IPS-11a (cell line): ENCODE measurements around the gene EFR3B.

ENCODE experiments used
- H3K4me3 ChIP-seq: one replicate; pipeline ENCODE4 v1.5.1; 2013; ENCODE audit warnings: low read depth, low read length, control low read depth

Gene EFR3B

DNA sequence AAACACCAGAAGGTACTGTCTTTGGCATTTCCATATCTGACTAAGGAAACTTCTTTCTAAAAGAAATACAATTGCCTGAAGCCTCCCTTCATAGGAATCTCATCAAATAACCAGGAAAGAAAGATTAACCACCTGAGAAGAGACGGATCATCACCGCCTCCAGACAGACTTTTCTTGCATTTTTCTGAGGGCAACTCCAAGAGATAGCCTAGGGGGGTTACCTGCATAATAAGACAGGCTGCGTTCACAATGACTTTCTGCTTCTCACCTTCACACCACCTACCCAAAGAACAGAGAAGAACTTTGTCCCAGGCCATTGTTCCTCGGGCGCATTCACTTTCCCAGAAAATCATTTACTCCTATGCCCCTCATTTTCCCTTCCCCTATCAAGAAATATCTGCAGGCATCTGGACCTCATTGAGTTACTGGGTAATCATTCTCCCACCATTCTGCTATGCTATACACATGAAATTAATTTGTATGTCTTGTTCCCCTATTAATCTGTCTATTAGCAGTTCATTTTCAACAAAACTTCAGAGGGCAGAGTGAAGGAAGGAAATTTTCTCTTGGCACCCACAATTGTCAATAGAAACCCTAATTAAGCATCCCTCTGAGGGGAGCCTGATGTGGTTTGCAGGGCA is 134.8 kb downstream of the EFR3B start:
- no peak overlapping the region for H3K4me3 ChIP-seq

DNA sequence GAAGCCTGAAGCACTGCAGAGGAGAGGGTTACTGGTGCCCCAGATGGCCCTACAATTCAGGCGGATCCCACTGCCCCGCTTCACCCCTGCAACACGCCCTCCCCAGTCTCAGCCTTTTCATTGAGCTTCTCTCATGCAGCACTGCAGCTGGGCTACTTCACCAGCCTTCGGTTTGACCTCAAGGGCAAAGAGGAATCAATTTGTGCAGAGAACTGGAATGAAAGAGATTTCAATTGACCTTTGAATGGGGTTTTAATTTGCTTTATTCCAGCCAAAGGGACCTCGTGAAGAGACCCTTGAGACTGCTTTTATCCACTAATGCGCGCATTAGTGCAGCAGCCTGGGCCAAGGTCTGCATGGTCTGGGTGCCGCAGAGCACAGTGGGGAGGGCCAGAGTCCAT is 135.3 kb downstream of the EFR3B start:
- H3K4me3 ChIP-seq, result no peak overlapping the region

DNA sequence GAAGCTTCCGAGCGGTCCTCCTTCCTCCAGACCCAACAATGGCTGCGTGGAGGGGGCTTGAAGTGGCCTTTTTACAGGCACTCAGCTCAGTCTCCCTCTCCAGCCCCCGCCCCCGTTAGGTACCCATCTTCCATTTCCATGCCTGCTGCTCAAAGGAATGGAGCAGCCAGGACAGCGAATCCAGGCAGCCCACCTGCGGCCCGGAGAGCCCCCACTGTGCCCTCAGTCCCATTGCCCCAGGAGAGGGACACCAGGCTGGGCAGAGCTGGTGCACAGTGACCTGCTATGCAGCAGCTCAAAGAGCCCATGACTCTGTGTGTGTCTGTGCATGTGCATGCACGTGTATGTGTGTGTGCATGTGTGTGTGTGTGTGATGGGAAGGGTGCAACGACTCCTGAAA is 137.1 kb downstream of the EFR3B start:
- H3K4me3 ChIP-seq, result no peak overlapping the region

DNA sequence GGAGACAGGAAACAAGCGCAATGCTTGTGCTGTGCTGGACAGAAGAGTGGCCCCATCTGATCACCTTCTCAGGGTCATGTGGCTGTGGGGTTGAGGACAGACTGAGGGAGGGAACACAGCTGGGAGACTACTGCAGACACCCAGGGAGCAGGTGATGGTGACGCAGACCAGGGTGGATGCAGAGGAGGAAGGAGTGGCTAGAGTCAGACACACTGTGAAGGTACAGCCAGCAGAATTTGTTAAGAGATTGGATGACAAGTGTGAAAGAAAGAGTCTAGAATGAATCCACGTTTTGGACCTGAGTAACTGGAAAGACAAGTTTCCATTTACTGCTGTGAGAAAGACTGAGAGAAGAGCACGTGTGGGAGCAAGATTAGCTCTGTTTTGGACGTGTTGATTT is 142.4 kb downstream of the EFR3B start:
- H3K4me3 ChIP-seq, result no peak overlapping the region

DNA sequence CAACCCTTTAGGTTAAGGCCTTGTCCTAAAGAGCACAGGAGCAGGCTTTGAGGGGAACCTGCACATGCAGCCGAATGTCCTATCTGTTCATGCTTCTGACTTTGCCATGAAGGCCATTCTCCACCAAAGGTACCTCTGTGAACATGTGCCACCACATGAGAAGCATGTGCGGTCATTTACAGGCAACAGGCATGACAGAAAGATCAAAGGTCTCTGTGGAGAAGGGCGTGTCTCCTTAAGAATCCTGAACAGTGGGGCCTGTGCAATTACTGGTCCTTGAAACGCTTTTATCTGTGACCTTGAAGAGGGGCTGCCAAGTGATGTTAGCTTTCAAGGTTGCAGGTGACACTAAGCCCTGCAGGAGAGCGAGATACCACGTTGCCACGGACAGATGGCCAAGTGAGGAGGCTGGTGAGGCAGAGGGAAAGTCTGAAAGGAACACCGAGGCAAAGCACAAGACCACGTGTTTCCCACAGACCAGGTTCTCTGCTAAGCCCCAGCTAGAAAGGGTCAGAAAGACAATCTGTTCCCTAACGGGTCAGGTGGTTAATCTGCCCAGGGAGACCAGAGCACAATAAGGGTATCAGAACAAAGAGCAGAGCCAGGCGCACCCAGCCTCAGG is 146.0 kb downstream of the EFR3B start:
- no peak overlapping the region for H3K4me3 ChIP-seq

DNA sequence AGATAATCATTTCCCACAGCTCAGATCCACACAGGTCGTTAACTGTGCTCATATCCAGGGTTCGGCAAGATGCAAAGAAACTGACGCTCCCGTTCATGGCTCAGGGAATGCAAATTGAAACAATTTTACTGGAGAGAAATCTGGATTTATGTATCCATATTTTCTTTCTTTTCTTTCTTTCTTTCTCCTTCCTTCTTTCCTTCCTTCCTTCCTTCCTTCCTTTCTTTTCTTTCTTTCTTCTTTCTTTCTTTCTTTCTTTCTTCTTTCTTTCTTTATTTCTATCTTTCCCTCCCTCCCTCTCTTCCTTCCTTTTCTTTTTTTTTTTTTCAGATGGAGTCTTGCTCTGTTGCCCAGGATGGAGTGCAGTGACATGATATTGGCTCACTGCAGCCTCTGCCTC is 146.5 kb downstream of the EFR3B start:
- H3K4me3 ChIP-seq, result no peak overlapping the region

DNA sequence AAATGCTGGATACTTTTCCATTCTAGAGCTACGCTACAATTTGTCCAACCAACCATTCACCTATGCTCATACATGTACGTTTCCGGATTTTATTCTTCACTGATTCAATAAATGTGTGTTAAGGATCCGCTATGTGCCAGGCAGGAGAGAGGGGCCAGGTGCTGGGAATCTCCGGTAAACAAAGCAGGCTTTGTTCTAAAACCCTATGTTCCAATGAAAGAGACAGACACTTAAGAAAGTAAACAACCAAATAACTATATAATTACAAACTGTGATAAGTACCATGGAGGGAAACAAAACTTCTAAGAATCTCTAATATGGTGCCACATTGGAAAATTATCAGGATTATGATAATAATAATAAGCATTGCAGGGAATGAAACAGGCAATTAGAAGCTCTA is 148.7 kb downstream of the EFR3B start:
- no peak overlapping the region for H3K4me3 ChIP-seq

DNA sequence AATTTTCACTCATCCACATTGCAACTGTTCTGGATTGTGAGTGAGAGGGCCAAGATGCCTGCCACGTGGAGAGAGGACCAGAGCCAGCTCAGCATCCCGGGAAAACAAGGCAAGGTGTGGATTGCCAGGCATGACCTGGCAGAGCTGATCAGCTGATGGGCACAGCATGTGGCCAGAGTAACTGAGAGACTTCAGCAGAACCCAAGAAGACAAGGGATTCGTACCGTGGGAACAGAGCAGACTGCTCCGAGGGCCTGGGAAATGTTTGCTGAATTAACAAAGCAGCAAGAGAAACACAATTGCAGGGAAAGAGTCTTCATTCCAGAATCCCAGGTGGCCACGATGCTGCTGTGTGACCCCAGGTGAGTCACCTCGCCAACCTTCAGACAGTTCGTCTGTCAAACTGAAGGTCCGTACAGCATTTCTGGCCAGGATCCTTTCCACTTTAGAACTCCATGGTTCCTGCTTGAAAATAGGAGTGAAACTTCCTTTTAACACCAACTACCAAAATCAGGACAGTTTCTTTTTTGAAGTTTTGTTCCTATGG is 152.8 kb downstream of the EFR3B start:
- H3K4me3 ChIP-seq, result no peak overlapping the region

DNA sequence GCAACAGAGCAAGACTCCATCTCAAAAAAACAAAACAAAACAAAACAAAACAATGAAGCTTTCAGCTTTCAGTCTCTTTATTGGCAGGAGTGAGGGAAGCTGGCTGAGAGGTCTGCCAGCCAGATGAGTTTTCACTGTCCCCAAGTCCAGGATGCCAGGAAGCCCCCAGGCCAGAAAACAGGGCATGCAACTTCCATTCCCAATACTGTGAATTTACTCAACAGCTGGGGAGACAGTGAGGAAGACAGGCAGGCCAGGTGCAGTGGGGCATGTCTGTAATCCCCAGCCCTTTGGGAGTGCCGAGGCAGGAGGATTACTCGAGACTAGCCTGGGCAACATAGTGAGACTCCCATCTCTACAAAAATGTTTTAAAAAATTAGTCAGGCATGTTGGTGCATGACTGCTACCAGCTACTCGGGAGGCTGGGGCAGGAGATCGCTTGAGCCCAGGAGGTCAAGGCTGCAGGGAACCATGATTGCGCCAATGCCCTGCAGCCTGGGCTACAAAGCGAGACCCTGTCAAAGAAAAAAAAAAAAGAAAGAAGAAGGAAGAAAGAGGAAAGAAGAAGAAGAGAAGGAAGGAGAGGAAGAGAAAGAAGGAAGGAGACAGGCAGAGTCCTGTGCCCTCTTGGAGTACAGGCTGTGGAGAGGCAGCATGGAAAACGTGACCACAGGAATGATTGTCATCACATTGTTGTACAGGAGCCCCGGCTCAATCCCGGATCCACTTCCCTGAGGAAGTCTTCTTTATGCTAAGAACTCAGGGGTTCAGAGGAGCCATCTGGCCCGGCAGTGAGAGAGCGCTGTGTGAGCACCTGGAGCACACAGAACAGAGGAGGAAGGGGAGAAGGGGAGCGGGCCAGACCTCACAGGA is 155.7 kb downstream of the EFR3B start:
- no peak overlapping the region for H3K4me3 ChIP-seq

DNA sequence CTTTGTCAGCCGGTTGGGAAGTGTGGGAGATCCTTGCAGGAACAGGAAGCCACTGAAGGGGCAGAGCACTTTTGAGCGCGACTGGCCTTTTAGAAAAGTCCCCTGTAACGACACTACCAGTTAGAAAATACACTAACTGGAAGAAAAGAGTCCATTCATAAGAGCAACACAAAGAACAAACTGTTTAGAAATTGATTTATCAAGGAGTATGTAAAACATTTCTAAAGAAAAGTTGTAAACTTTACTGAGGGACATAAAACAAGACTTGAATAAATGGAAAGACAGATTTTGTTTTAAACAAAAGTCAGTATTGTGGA is 156.3 kb downstream of the EFR3B start:
- no peak overlapping the region for H3K4me3 ChIP-seq

DNA sequence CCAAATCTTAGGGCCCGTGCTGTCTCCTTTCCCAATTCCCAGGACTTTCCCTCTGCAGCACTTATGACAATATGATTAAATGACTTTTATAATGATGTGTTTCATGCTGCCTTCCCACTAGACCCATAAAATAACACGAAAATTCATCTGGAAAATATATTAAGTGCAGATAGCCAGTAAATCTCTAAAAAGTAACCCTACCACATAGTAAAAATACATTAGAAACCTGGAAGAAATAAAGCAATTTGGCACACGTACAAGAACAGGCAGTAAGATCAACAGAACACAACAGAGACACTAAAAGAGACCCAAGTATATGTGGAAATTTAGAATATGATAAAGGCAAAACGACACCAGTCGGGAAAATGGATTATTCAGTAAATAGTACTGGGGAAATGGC is 156.7 kb downstream of the EFR3B start:
- H3K4me3 ChIP-seq, result no peak overlapping the region

DNA sequence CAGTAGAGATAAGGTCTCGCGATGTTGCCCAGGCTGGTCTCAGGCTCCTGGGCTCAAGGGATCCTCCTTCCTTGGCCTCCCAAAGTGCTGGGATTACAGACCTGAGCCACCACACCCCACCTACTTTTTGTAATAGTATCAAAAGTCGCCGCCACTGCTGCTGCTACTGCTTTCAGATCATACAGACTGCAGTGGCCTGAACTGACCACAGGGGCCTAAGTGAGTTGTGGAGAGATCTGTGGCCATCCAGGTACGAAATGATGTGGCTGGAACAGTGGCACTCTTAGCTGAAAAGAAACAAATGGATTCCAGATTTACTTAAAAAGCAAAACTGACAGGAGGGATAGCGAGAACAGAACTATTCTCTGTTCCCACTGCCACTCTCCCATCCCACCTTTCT is 159.4 kb downstream of the EFR3B start:
- H3K4me3 ChIP-seq, result no peak overlapping the region

DNA sequence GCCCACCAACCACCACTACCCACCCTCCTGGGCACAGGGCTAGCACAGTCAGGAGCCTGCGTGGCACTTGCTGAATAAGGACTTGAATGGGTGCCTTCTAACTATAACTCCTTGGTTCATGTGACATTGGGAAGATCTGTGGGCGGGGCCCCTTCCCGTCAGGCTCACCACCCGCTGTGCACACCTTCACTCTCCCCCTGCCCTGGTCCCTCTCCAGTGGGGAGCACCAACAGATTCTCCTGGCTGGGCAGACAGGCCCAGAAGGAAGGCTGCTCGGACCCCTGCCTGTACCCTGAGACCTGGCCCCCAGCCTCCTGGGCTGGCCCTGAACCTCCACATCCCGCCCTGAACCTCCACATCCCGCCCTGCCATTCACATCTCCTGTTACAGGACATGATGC is 159.9 kb downstream of the EFR3B start:
- no peak overlapping the region for H3K4me3 ChIP-seq

DNA sequence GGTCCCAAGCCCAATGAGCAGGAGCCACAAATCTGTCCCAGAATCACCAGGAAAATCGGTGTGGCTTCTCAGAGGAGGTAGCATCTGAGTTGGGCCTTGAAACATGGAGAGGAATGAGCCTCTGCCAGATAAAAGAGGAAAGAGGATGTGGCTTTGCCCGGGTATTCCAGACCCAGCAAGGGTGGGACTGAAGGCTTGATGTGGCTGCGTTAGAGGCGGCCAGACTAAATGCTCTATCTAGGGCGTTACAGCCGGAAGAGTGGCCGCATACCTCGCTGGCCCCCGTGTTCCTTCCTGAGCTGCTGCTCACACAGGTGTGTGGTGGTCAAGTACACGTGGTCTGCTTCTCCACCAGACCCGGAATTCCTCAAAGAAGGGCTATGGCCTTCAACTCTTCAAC is 160.4 kb downstream of the EFR3B start:
- no peak overlapping the region for H3K4me3 ChIP-seq

DNA sequence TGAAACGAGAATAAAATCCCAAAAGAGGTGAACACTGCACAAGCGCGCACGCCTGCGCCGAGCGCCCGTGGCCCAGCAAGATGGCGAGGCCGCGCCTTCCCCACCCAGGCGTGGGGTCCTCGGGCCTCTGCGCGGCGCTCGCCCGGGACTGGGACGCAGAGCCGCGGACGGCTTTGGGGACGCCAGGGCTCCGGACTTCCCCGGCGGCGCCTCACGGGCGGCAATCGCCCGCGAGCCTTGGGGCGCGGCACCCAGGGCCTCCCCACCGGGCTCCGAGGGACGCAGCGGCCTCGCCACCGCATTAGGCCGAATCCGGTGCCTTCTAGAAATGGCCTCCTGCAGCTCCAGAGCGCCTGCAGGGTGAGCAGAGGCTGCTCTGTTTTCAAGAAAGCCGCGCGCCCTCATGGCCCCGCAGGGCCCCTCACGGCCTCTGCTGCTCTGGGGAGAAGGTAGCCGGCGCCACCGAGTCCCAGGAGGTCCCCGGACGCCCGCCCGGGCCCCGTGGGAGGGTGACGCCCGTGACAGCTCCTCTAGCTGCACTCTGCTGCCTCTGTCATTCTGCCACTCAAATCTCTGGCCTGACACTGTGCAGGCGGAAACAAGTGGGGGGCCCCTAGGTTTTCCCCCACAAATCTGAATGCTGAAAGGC is 162.4 kb downstream of the EFR3B start:
- no peak overlapping the region for H3K4me3 ChIP-seq

DNA sequence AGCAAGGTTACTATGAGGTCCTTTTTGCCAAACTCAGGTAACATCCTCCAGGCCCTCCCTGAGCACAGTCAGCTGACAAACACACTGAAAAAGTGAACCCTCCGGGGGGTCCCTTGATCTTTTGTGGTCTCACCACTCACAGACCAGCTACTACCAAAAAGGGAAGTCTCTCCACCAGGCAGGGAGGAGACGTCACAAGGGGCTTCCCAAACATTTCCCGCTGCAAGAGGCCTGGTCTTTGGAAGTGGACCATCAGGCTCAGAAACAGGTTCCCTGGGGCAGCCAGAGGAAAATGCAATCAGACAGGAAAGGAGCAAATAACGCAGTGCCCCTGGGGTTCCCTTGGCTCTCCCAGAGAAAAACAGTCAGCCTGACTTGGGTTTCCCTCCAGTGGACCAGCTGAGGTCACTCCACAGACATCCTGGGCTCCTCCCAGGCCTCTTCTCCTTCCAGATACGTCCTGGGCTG is 165.2 kb downstream of the EFR3B start:
- no peak overlapping the region for H3K4me3 ChIP-seq
